Endothelial cell of umbilical vein (primary cell): ENCODE results near the gene SMAD2.

Experiments used
- CTCF ChIP-seq, 2 donors: IDR thresholded peaks; 1 replicate in 1 of 2; 2 replicates in 1 of 2; pipeline ENCODE4 v1.5.1; 2011; ENCODE audit warnings: low read length in 2 of 2, mild to moderate bottlenecking in 2 of 2, moderate library complexity in 2 of 2, control low read depth in 1 of 2, inconsistent platforms in 1 of 2, low read depth in 1 of 2; ENCODE audit not compliant: insufficient read depth in 1 of 2; ENCODE audit errors: extremely low read depth in 1 of 2
- EZH2 ChIP-seq: IDR thresholded peaks from 2 replicates; pipeline ENCODE4 v1.6.1; 2012; ENCODE audit warnings: borderline replicate concordance, low read depth, mild to moderate bottlenecking, moderate library complexity, low read length, inconsistent platforms; ENCODE audit not compliant: severe bottlenecking
- GATA2 ChIP-seq: IDR thresholded peaks from 2 replicates; pipeline ENCODE4 v1.7.0; 2011; ENCODE audit warnings: low read depth, mild to moderate bottlenecking, moderate library complexity, mixed read lengths, low read length; ENCODE audit not compliant: insufficient read length, insufficient read depth
- MYC ChIP-seq: IDR thresholded peaks from one replicate; pipeline ENCODE4 v1.6.1; 2011; ENCODE audit warnings: mild to moderate bottlenecking, low read depth, low read length
- POLR2A ChIP-seq: IDR thresholded peaks from 2 replicates; pipeline ENCODE4 v1.6.1; 2012; ENCODE audit warnings: low read depth, mild to moderate bottlenecking, control low read depth, low read length
- POLR2AphosphoS5 ChIP-seq: IDR thresholded peaks from 2 replicates; pipeline ENCODE4 v1.6.1; 2012; ENCODE audit warnings: low read depth, mild to moderate bottlenecking, control low read depth, low read length, moderate library complexity; ENCODE audit not compliant: insufficient read depth

DNA sequence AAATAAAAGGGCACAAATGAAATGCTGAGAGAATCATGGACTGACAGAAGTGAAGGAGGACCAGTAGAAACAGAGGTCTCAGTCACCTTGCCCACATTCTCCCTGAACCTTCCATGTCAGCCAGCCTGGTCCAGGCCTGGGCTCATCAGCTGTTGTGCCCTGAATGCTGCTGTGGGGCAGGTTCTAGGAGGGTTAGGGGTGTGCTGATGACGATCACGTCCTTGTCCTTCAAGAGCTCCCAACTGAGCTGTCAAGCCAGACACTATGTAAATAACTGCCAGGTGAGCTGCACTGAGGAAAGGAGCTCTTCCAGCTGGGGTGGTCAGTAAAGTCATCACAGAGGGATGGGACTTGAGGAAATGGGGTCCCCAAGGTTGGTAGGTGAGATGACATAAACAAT is 156.5 kb downstream of the SMAD2 start:
- TF ChIP-seq POLR2A = no peak
- TF ChIP-seq CTCF (IDR thresholded peaks at IDR 0.05; ENCODE audit: extremely low read depth in 1 of 2, insufficient read depth in 1 of 2, low read depth in 1 of 2, low read length in 2 of 2) = no peak
- no peak for TF ChIP-seq MYC
- TF ChIP-seq POLR2AphosphoS5 = no peak
- no peak for TF ChIP-seq EZH2
- no peak for TF ChIP-seq GATA2
